Measurements from ENCODE around the gene G6PC1. TPM values are rescaled to one million over a fixed set of nuclear protein-coding genes. Genes with fewer than 3 reads are reported as not detected.
"Not testable (repeated sequence)": the region's sequence is repeated elsewhere in the genome, so short reads cannot be mapped to it uniquely, and the experiment has no call there.

G6PC1 gene
- total and polyA plus RNA-seq, 7 experiments from 2014 or later, result not detected

DNA sequence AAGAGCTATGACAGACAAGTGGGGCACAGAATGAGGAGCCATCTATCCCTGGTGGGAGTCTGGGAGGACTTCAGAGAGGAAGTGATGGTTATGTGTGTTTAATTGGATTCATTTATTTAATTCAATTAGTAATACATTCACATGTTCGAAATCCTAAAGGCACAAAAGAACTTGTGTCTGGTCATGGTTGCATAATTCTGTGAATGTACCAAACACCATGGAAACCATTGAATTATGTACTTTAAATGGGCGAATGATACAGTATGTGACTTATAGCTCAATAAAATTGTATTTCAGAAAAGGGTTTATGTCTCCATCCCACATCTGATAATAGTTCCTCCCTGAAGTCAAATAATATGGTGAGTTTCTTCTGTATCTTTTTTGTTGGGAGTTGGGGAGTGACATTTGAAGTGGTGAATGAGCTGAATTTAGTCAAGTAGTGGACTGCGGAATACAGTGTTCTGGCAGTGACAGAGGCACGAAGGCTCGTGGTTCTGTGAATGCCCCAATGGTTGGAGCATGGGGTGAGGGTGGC is 19.8 kb upstream of the G6PC1 start:
- Histone ChIP-seq H3K9me3 (ENCODE audit: control insufficient read depth in 2 of 3, low read length in 3 of 3) (no peaks in the 10 kb centered on the region), H3K36me3 (ENCODE audit: control insufficient read depth in 2 of 3, insufficient read depth in 3 of 3, low read length in 3 of 3) (no peaks in the 10 kb centered on the region), H3K27ac (ENCODE audit: low read depth, low read length) (no peak overlapping the region), H3K4me1 (ENCODE audit: control insufficient read depth in 2 of 2, insufficient read depth in 2 of 2, low read length in 2 of 2) (no peaks in the 10 kb centered on the region), H3K4me3 (ENCODE audit: low read length) (no peak overlapping the region), H3K27me3 (ENCODE audit: control insufficient read depth in 2 of 2, insufficient read depth in 2 of 2, low read length in 2 of 2) (no peaks in the 10 kb centered on the region)
- CTCF ChIA-PET, result no interaction called here
- H3K9me3 Mint-ChIP-seq, result no peaks in the 10 kb centered on the region
- ATAC-seq (no peak), DNase-seq (no peak)
- H3K27me3 Mint-ChIP-seq, result peaks cover 3 to 20% (median 12%) of the 10 kb centered on the region in 5 donors
- no peak overlapping the region for H3K27ac Mint-ChIP-seq
- POLR2A ChIA-PET, result no interaction called here
- H3K4me3 Mint-ChIP-seq, result no peak overlapping the region
- no peaks in the 10 kb centered on the region for H3K36me3 Mint-ChIP-seq
- no peaks in the 10 kb centered on the region for H3K4me1 Mint-ChIP-seq
- intact Hi-C loops (cut with micrococcal nuclease), result no loop called here

DNA sequence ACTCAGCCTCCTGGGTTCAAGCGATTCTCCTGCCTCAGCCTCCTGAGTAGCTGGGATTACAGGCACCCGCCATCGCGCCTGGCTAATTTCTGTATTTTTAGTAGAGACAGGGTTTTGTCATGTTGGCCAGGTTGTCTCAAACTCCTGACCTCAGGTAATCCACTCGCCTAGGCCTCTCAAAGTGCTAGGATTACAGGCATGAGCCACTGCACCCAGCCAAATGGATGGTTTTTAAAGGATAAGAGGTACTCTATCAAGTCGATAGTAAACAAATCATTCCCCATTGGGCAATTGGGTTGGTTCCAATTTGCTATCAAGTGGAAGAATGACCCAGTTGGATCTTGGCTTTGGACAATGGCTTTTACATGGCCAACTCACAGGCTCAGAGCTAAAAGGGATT is 18.9 kb upstream of the G6PC1 start:
- H3K9me3 ChIP-seq (ENCODE audit: control insufficient read depth in 2 of 3, low read length in 3 of 3); H3K27me3 ChIP-seq (ENCODE audit: control insufficient read depth in 2 of 2, insufficient read depth in 2 of 2, low read length in 2 of 2); CTCF ChIA-PET; H3K4me1 Mint-ChIP-seq; H3K36me3 ChIP-seq (ENCODE audit: control insufficient read depth in 2 of 3, insufficient read depth in 3 of 3, low read length in 3 of 3); H3K27ac ChIP-seq (ENCODE audit: low read depth, low read length); intact Hi-C loops (cut with micrococcal nuclease); H3K4me3 ChIP-seq (ENCODE audit: low read length); DNase-seq; POLR2A ChIA-PET; H3K4me3 Mint-ChIP-seq; ATAC-seq; H3K4me1 ChIP-seq (ENCODE audit: control insufficient read depth in 2 of 2, insufficient read depth in 2 of 2, low read length in 2 of 2); H3K36me3 Mint-ChIP-seq; H3K9me3 Mint-ChIP-seq; H3K27ac Mint-ChIP-seq: not testable (repeated sequence)
- peaks cover 7 to 20% (median 12%) of the 10 kb centered on the region in 5 donors for H3K27me3 Mint-ChIP-seq

DNA sequence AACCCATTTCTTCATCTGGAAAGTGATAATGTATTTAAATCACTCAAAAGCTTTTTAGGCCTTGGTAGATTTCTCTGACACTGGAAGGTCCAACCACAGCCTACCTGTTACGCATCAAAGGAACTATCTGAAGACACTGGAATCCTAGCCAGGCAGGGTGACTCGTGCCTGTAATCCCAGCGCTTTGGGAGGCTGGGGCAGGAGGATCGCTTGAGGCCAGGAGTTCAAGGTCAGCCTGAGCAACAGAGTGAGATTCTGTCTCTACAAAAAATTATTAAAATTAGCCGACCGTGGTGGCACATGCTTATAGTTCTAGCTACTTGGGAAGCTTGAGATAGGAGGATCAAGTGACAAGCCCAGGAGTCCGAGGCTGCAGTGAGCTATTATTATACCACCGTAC is 18.4 kb upstream of the G6PC1 start:
- H3K4me3 Mint-ChIP-seq, result no peak overlapping the region
- no peaks in the 10 kb centered on the region for H3K36me3 Mint-ChIP-seq
- no peak overlapping the region for H3K4me3 ChIP-seq (ENCODE audit: low read length)
- ChIA-PET CTCF (no interaction called here), POLR2A (no interaction called here)
- H3K4me1 ChIP-seq (ENCODE audit: control insufficient read depth in 2 of 2, insufficient read depth in 2 of 2, low read length in 2 of 2), result no peaks in the 10 kb centered on the region
- H3K27me3 Mint-ChIP-seq, result peaks cover 7 to 19% (median 13%) of the 10 kb centered on the region in 5 donors
- H3K4me1 Mint-ChIP-seq, result peaks cover 0 to 8% (median 0%) of the 10 kb centered on the region in 7 donors
- H3K9me3 Mint-ChIP-seq, result no peaks in the 10 kb centered on the region
- DNase-seq, result no peak
- no peak for ATAC-seq
- no peaks in the 10 kb centered on the region for H3K36me3 ChIP-seq (ENCODE audit: control insufficient read depth in 2 of 3, insufficient read depth in 3 of 3, low read length in 3 of 3)
- intact Hi-C loops (cut with micrococcal nuclease), result no loop called here
- no peaks in the 10 kb centered on the region for H3K9me3 ChIP-seq (ENCODE audit: control insufficient read depth in 2 of 3, low read length in 3 of 3)
- no peaks in the 10 kb centered on the region for H3K27me3 ChIP-seq (ENCODE audit: control insufficient read depth in 2 of 2, insufficient read depth in 2 of 2, low read length in 2 of 2)
- H3K27ac ChIP-seq (ENCODE audit: low read depth, low read length), result no peak overlapping the region
- H3K27ac Mint-ChIP-seq, result no peak overlapping the region

DNA sequence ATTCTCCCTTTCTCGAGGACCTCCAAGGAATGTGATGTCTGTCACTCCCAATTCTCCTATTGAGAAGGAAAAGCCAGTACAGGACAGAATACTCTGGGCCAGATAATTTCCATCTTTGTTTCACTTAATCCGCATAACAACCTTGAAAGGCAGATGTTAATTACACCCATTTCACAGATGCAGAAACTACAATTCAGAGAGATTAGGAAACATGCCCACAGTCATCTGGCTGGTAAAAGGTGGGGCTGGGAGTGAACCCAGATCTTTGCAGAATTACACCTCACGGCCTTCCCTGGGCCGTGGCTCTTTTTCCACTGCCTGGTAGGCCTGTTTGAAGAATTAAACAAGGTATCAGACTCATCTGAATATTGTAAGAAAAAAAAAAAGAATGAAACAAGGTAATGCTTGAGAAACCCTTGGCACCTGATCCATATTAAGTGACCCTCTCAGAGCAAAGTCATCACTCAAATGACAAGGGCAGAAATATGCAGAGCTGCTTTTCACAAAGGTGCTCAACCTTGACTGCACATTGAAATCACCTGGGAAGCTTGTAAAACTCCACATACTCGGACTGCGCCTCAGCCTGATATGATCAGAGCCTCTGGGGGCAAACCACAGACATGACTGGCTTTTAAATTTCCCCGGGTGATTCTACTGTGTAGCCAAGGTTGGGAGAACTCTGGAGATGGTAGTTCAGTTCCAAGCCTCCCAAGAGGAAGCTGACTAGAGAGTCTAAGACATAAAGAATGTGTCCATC is 16.6 kb upstream of the G6PC1 start:
- Mint-ChIP-seq H3K9me3 (no peaks in the 10 kb centered on the region), H3K4me3 (no peak overlapping the region), H3K4me1 (peaks cover 0 to 8% (median 0%) of the 10 kb centered on the region in 7 donors), H3K36me3 (no peaks in the 10 kb centered on the region), H3K27me3 (peaks cover 6 to 12% (median 7%) of the 10 kb centered on the region in 5 donors), H3K27ac (no peak overlapping the region)
- ChIA-PET POLR2A (interaction anchor here (0.7 kb wide), 1 partner anchor 19 kb away, joined by 3 read pairs; no protein-coding TSS in a partner anchor), CTCF (no interaction called here)
- DNase-seq (no peak), ATAC-seq (no peak)
- H3K36me3 ChIP-seq (ENCODE audit: control insufficient read depth in 2 of 3, insufficient read depth in 3 of 3, low read length in 3 of 3), result no peaks in the 10 kb centered on the region
- intact Hi-C loops (cut with micrococcal nuclease), result no loop called here
- no peaks in the 10 kb centered on the region for H3K4me1 ChIP-seq (ENCODE audit: control insufficient read depth in 2 of 2, insufficient read depth in 2 of 2, low read length in 2 of 2)
- H3K27ac ChIP-seq (ENCODE audit: low read depth, low read length), result no peak overlapping the region
- H3K4me3 ChIP-seq (ENCODE audit: low read length), result no peak overlapping the region
- no peaks in the 10 kb centered on the region for H3K27me3 ChIP-seq (ENCODE audit: control insufficient read depth in 2 of 2, insufficient read depth in 2 of 2, low read length in 2 of 2)
- H3K9me3 ChIP-seq (ENCODE audit: control insufficient read depth in 2 of 3, low read length in 3 of 3), result no peaks in the 10 kb centered on the region

DNA sequence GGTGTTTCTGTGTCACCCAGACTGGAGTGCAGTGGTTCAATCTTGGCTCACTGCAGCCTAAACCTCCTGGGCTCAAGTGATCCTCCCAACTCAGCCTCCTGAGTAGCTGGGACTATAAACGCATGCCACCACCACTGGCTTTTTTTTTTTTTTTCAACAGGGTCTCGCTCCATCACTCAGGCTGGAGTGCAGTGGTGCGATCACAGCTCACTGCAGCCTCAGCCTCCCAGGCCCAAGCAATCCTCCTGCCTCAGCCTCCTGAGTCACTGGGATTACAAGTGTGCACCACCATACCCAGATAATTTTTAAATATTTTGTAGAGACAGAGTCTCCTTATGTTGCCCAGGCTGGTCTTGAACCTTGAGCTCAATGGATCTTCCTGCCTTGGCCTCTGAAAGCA is 14.8 kb upstream of the G6PC1 start:
- CTCF ChIA-PET; H3K4me1 Mint-ChIP-seq; intact Hi-C loops (cut with micrococcal nuclease): not testable (repeated sequence)

DNA sequence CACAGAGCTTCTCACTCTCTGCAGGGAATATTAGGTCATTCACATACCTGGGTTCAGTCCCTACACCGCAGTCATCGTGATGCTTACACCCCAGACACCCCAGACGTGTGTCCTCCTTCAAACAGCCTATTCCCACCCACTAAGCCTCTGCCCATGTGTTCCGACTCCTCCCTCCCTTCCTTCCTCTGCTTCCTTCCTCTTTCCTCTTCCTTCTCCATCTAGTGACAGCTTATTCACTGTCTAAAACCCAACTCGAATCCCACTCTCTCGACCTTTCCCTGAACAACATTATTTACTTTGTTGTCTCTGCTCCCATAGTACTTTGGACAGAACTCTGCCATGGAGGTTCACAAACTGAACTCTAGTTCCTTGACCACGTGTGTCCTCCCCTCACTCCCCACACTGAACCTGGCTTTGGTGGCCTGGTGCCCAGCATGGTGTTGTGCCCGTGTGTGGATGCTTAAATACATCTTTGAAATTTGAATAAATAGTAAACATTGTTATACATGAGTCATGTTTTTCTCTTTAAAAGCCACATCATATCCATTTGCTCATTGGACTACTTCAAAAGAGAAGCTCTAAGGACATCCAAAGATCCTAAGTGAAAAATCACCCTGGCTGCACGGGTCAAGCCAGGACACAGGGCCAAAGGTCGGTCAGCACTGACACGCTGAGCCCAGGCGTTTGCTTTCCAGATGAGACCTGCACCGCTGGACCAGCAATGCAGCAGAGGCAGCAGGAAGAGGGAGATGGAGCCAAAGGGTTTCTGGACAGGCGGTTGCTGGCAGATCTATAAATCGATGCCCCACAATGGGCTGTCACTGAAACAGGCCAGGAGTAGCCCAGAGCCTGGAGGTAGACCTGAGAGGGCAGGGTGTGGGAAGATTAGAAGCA is 14.1 kb upstream of the G6PC1 start:
- Histone ChIP-seq H3K4me3 (ENCODE audit: low read length) (no peak overlapping the region), H3K36me3 (ENCODE audit: control insufficient read depth in 2 of 3, insufficient read depth in 3 of 3, low read length in 3 of 3) (no peaks in the 10 kb centered on the region), H3K9me3 (ENCODE audit: control insufficient read depth in 2 of 3, low read length in 3 of 3) (no peaks in the 10 kb centered on the region), H3K27me3 (ENCODE audit: control insufficient read depth in 2 of 2, insufficient read depth in 2 of 2, low read length in 2 of 2) (no peaks in the 10 kb centered on the region), H3K27ac (ENCODE audit: low read depth, low read length) (no peak overlapping the region), H3K4me1 (ENCODE audit: control insufficient read depth in 2 of 2, insufficient read depth in 2 of 2, low read length in 2 of 2) (no peaks in the 10 kb centered on the region)
- intact Hi-C loops (cut with micrococcal nuclease), result no loop called here
- no peaks in the 10 kb centered on the region for H3K36me3 Mint-ChIP-seq
- no peak overlapping the region for H3K4me3 Mint-ChIP-seq
- peaks cover 0 to 8% (median 0%) of the 10 kb centered on the region in 7 donors for H3K4me1 Mint-ChIP-seq
- H3K9me3 Mint-ChIP-seq, result no peaks in the 10 kb centered on the region
- ChIA-PET POLR2A (no interaction called here), CTCF (no interaction called here)
- peak overlapping the region in 1 of 9 donors; percentile 22 for H3K27ac Mint-ChIP-seq
- DNase-seq (no peak), ATAC-seq (peak; percentile 50)
- H3K27me3 Mint-ChIP-seq, result peaks cover 0 to 7% (median 6%) of the 10 kb centered on the region in 5 donors

More for the DNA sequence above, 14.8 kb upstream of the G6PC1 start:
- H3K27me3 ChIP-seq (ENCODE audit: control insufficient read depth in 2 of 2, insufficient read depth in 2 of 2, low read length in 2 of 2); H3K27ac ChIP-seq (ENCODE audit: low read depth, low read length); H3K36me3 Mint-ChIP-seq; DNase-seq; H3K27me3 Mint-ChIP-seq; H3K4me1 ChIP-seq (ENCODE audit: control insufficient read depth in 2 of 2, insufficient read depth in 2 of 2, low read length in 2 of 2); H3K27ac Mint-ChIP-seq; ATAC-seq; H3K4me3 ChIP-seq (ENCODE audit: low read length); POLR2A ChIA-PET; H3K9me3 ChIP-seq (ENCODE audit: control insufficient read depth in 2 of 3, low read length in 3 of 3); H3K9me3 Mint-ChIP-seq; H3K4me3 Mint-ChIP-seq; H3K36me3 ChIP-seq (ENCODE audit: control insufficient read depth in 2 of 3, insufficient read depth in 3 of 3, low read length in 3 of 3): not testable (repeated sequence)
